ENCODE results near the gene CERS6. TPM values are rescaled to one million over a fixed set of nuclear protein-coding genes. Genes with fewer than 3 reads are reported as not detected.

The CERS6 gene
- total RNA-seq, 2 experiments from 2014 or later, result 11.9 to 12.2 TPM

DNA sequence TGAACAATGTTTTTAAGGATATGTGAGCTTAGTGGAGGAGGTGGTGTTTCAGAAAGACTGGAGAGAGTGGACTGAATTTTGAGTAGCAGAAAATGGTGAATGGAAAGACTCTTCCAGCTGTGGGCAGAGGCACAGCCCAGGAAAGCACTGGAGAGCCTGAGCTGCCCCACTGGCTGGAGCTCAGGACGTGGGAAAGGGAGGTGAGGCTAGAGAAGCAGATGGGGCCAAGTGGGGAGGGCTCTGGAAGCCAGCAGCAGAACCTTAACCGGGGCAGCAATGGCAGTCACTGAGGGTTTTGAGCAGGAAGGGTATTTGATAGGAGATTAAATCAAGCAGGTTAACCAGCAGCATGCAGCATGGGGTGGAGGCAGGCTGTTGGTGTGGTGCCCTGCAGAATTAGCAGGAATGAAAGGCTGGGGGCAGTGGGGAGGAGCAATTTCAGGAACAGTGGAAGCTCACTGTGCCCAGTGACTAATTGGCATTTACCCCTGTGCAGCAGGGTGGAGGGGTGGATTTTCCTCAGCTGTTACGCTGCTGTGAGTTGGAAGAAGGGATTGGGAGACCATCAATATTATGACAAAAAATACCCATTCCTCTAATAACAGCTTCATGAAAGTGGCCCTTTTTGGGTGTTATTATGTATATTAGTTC, 136.2 kb downstream of the CERS6 start:
- POLR2A ChIA-PET, result no interaction called here
- Mint-ChIP-seq H3K36me3 (peaks cover 14% of the 10 kb centered on the region), H3K27me3 (no peaks in the 10 kb centered on the region), H3K27ac (no peak overlapping the region), H3K9me3 (no peaks in the 10 kb centered on the region), H3K4me3 (no peak overlapping the region), H3K4me1 (peaks cover 24% of the 10 kb centered on the region)
- ATAC-seq (ENCODE audit: low read depth) (no peak), DNase-seq (no peak)

- Mint-ChIP-seq H3K4me1 (peaks cover 24% of the 10 kb centered on the region), H3K27ac (no peak overlapping the region), H3K4me3 (no peak overlapping the region), H3K27me3 (no peaks in the 10 kb centered on the region), H3K36me3 (peaks cover 6% of the 10 kb centered on the region), H3K9me3 (no peaks in the 10 kb centered on the region)
- ATAC-seq (ENCODE audit: low read depth) (no peak), DNase-seq (no peak)
- POLR2A ChIA-PET, result no interaction called here
Measured at GRCh38 chr2:168593713-168594112, 137.6 kb downstream of the CERS6 start.

- Mint-ChIP-seq H3K4me3 (no peak overlapping the region), H3K27me3 (no peaks in the 10 kb centered on the region), H3K4me1 (peaks cover 20% of the 10 kb centered on the region), H3K9me3 (no peaks in the 10 kb centered on the region), H3K27ac (no peak overlapping the region), H3K36me3 (peaks cover 4% of the 10 kb centered on the region)
- DNase-seq (no peak), ATAC-seq (ENCODE audit: low read depth) (peak; percentile 18)
- POLR2A ChIA-PET, result no interaction called here
Measured at GRCh38 chr2:168594778-168595177, 138.7 kb downstream of the CERS6 start.

DNA sequence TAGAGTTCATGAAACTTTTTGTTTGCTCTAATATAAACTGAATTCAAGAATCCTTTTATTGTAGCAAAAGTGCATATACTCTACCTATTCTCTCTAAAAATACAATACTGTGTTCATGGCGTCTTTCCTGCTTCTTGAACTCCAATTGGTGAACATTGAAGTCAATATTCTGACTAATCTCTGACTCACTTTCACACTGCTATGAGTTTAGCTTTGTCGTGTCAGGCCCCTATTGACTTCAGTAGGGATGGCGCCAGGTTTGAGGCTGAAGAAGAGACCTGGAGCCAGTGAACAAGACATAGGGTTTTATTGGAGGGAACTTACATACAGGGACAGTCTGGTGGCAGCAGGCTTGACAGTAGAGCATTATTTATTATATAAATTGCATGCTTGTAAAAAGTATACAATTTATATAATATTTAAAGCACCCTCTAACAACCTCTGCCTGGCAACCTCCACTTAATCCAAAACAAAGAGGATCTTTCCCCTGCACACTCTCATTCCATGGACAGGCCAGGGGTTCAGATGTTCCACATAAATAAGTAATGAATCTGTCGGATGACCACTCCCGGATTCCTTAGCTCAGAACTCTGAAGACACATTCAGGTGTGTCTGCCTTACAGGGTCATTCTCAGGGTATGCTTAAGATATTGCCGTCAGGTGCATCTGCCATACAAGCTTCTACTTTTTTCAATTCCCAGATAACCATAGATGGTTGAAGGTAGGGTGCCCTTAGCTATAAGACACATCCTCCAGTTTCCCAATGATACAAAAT, 141.0 kb downstream of the CERS6 start:
- POLR2A ChIA-PET, result no interaction called here
- peaks cover 18% of the 10 kb centered on the region for H3K4me1 Mint-ChIP-seq
- H3K4me3 Mint-ChIP-seq, result no peak overlapping the region
- H3K36me3 Mint-ChIP-seq, result peaks cover 10% of the 10 kb centered on the region
- peaks cover 2% of the 10 kb centered on the region for H3K9me3 Mint-ChIP-seq
- H3K27me3 Mint-ChIP-seq, result no peaks in the 10 kb centered on the region
- no peak for DNase-seq
- H3K27ac Mint-ChIP-seq, result no peak overlapping the region
- no peak for ATAC-seq (ENCODE audit: low read depth)

DNA sequence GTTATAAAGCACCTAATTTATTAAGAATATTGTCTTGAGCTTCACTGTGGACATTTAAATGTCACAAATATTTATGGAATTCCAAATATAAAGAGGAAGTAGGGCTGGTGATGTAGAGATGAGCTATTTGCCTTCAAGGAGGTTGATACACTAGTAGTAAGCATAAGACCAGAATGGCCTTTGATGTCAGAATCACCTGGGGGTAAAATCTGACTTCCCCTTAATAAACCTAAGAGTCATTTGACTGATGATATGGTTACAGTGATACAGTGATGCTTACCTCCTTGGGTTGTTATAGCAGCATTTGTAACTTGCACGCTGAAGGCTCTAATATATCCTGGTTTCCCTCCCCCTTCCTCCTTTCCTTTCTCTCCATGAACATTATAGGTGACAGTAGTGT, 143.7 kb downstream of the CERS6 start:
- no peak overlapping the region for H3K27ac Mint-ChIP-seq
- H3K27me3 Mint-ChIP-seq, result no peaks in the 10 kb centered on the region
- no peak overlapping the region for H3K4me3 Mint-ChIP-seq
- no peak for DNase-seq
- H3K9me3 Mint-ChIP-seq, result peaks cover 10% of the 10 kb centered on the region
- ATAC-seq (ENCODE audit: low read depth), result no peak
- peaks cover 25% of the 10 kb centered on the region for H3K36me3 Mint-ChIP-seq
- POLR2A ChIA-PET, result no interaction called here
- H3K4me1 Mint-ChIP-seq, result peaks cover 12% of the 10 kb centered on the region

DNA sequence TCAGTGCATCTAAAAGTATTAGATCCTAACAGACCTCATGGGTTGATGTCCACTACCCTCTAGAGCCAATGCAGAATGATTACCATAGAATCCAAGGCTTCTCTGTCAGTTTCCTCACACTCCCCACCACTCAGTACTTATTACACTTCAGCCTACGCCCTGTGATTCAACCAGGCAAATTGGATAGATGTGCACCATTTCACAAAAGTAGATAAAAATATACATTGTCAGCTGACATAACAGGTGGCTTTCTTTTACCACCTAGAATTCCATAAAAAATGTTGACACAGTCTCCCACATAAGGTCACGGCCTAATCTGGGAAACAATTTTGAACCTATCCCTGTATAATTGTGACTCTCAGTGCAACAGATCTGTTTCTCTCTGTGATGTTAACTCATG, 144.9 kb downstream of the CERS6 start:
- DNase-seq (no peak), ATAC-seq (ENCODE audit: low read depth) (no peak)
- Mint-ChIP-seq H3K27me3 (no peaks in the 10 kb centered on the region), H3K27ac (no peak overlapping the region), H3K9me3 (peaks cover 15% of the 10 kb centered on the region), H3K36me3 (peaks cover 28% of the 10 kb centered on the region), H3K4me3 (no peak overlapping the region), H3K4me1 (peaks cover 2% of the 10 kb centered on the region)
- POLR2A ChIA-PET, result no interaction called here

- Mint-ChIP-seq H3K9me3 (peaks cover 21% of the 10 kb centered on the region), H3K27me3 (no peaks in the 10 kb centered on the region), H3K36me3 (peaks cover 34% of the 10 kb centered on the region), H3K4me1 (peaks cover 2% of the 10 kb centered on the region), H3K27ac (no peak overlapping the region), H3K4me3 (no peak overlapping the region)
- ATAC-seq (ENCODE audit: low read depth), result no peak
- DNase-seq, result no peak
- POLR2A ChIA-PET, result no interaction called here
Measured at GRCh38 chr2:168601741-168602140, 145.7 kb downstream of the CERS6 start.

- Mint-ChIP-seq H3K27me3 (no peaks in the 10 kb centered on the region), H3K27ac (no peak overlapping the region), H3K4me1 (peaks cover 2% of the 10 kb centered on the region), H3K4me3 (no peak overlapping the region), H3K9me3 (peaks cover 22% of the 10 kb centered on the region), H3K36me3 (peaks cover 35% of the 10 kb centered on the region)
- POLR2A ChIA-PET, result no interaction called here
- no peak for DNase-seq
- ATAC-seq (ENCODE audit: low read depth), result no peak
Measured at GRCh38 chr2:168602379-168602778, 146.3 kb downstream of the CERS6 start.

- Mint-ChIP-seq H3K36me3 (peaks cover 35% of the 10 kb centered on the region), H3K27me3 (no peaks in the 10 kb centered on the region), H3K4me1 (peaks cover 3% of the 10 kb centered on the region), H3K27ac (no peak overlapping the region), H3K9me3 (peaks cover 22% of the 10 kb centered on the region), H3K4me3 (no peak overlapping the region)
- POLR2A ChIA-PET, result no interaction called here
- DNase-seq (no peak), ATAC-seq (ENCODE audit: low read depth) (no peak)
Measured at GRCh38 chr2:168602846-168603401, 146.9 kb downstream of the CERS6 start.

- Mint-ChIP-seq H3K36me3 (peaks cover 35% of the 10 kb centered on the region), H3K27ac (no peak overlapping the region), H3K9me3 (peaks cover 22% of the 10 kb centered on the region), H3K4me1 (peaks cover 6% of the 10 kb centered on the region), H3K4me3 (no peak overlapping the region), H3K27me3 (no peaks in the 10 kb centered on the region)
- POLR2A ChIA-PET, result no interaction called here
- DNase-seq, result no peak
- no peak for ATAC-seq (ENCODE audit: low read depth)
Measured at GRCh38 chr2:168603439-168603961, 147.4 kb downstream of the CERS6 start.

DNA sequence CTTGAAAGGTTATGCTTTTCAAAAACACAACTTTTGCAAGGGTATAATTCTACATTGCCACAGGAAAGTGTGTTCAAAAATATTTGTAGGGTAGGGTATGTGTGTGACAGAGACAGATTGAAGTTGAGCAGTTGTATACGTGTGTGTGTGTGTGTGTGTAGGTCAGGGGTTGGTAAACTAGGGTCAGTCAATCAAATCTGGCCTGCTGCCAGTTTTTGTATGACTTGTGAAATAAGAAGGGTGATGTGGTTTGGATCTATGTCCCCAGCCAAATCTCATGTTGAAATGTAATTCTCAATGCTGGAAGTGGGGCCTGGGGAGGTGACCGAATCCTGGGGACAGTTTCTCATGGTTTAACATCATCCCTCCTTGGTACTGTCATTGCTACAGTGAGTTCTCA, 148.2 kb downstream of the CERS6 start:
- POLR2A ChIA-PET, result no interaction called here
- no peak overlapping the region for H3K27ac Mint-ChIP-seq
- DNase-seq (no peak), ATAC-seq (ENCODE audit: low read depth) (no peak)
- peaks cover 6% of the 10 kb centered on the region for H3K4me1 Mint-ChIP-seq
- peaks cover 37% of the 10 kb centered on the region for H3K36me3 Mint-ChIP-seq
- no peaks in the 10 kb centered on the region for H3K27me3 Mint-ChIP-seq
- peaks cover 22% of the 10 kb centered on the region for H3K9me3 Mint-ChIP-seq
- H3K4me3 Mint-ChIP-seq, result no peak overlapping the region

DNA sequence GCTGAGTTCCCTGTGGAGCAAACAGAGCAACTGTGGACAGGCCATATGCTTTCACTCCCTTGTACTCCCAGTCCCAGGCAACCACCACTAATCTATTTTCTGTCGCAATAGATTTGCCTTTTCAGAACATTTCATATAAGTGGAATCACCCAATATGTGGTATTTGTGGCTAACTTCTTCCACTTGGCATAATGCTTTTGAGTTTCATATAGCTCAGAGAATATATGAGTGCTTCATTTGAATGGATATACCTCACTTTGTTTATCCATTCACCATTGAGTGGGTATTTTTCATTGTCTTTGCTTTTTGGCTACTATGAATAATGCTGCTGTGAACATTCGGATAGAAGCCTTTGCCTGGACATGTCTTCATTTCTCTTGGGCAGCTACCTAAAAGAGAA, 151.9 kb downstream of the CERS6 start:
- no peak overlapping the region for H3K27ac Mint-ChIP-seq
- ATAC-seq (ENCODE audit: low read depth) (no peak), DNase-seq (no peak)
- H3K4me3 Mint-ChIP-seq, result no peak overlapping the region
- POLR2A ChIA-PET, result no interaction called here
- H3K9me3 Mint-ChIP-seq, result peaks cover 19% of the 10 kb centered on the region
- peaks cover 9% of the 10 kb centered on the region for H3K4me1 Mint-ChIP-seq
- H3K27me3 Mint-ChIP-seq, result no peaks in the 10 kb centered on the region
- peaks cover 39% of the 10 kb centered on the region for H3K36me3 Mint-ChIP-seq

DNA sequence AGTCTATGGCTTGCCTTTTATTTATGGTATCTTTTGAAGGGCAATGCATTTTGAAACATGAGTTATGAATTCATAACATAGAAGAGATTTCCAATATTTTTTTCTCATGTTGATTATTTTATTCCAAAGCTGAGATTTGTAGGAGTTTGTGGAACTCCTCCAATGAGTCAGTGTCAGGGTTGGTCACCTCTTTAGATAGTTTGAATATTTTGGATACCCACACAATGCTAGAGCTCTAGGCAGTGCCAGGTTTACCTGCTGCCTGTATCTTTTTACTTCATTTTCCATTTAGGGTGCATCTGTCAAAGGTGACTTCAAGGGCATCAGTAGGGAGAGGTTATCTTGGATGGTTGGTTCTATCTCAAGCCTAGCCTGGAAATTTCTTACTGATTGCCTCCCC, 152.7 kb downstream of the CERS6 start:
- H3K4me3 Mint-ChIP-seq, result no peak overlapping the region
- no peak for ATAC-seq (ENCODE audit: low read depth)
- H3K27me3 Mint-ChIP-seq, result no peaks in the 10 kb centered on the region
- H3K27ac Mint-ChIP-seq, result no peak overlapping the region
- no peak for DNase-seq
- peaks cover 39% of the 10 kb centered on the region for H3K36me3 Mint-ChIP-seq
- POLR2A ChIA-PET, result no interaction called here
- peaks cover 18% of the 10 kb centered on the region for H3K9me3 Mint-ChIP-seq
- H3K4me1 Mint-ChIP-seq, result peaks cover 9% of the 10 kb centered on the region

- H3K27me3 Mint-ChIP-seq, result no peaks in the 10 kb centered on the region
- H3K9me3 Mint-ChIP-seq, result peaks cover 12% of the 10 kb centered on the region
- no peak for ATAC-seq (ENCODE audit: low read depth)
- no peak for DNase-seq
- H3K27ac Mint-ChIP-seq, result no peak overlapping the region
- POLR2A ChIA-PET, result no interaction called here
- no peak overlapping the region for H3K4me3 Mint-ChIP-seq
- H3K4me1 Mint-ChIP-seq, result peaks cover 9% of the 10 kb centered on the region
- peaks cover 43% of the 10 kb centered on the region for H3K36me3 Mint-ChIP-seq
Measured at GRCh38 chr2:168611091-168611490, 155.0 kb downstream of the CERS6 start.

Measured in activated naive CD8-positive, alpha-beta T cell treated with anti-CD3 and anti-CD28 coated beads, Interleukin-2, amount 10 ng/mL, durations not matched to agents 7 days and 5 days (primary cell).